ENCODE data around the gene NKAIN2. TPM values are rescaled to one million over a fixed set of nuclear protein-coding genes. Genes with fewer than 3 reads are reported as not detected.

NKAIN2 gene
- total RNA-seq, 2 donors from 2014 or later, result 0.29 TPM; not detected in 1

GRCh38 chr6:124389127-124389526 lies 585.5 kb downstream of the NKAIN2 start:
- H3K27me3 Mint-ChIP-seq (ENCODE audit: insufficient read depth), result no peaks in the 10 kb centered on the region
- no peaks in the 10 kb centered on the region for H3K27me3 ChIP-seq (ENCODE audit: control insufficient read depth, insufficient read depth, low read length, poor library complexity, severe bottlenecking)
- H3K36me3 Mint-ChIP-seq (ENCODE audit: low read depth), result no peaks in the 10 kb centered on the region
- H3K4me3 Mint-ChIP-seq, result no peak overlapping the region
- H3K27ac Mint-ChIP-seq, result no peak overlapping the region
- no peak for DNase-seq
- no peaks in the 10 kb centered on the region for H3K4me1 ChIP-seq (ENCODE audit: control insufficient read depth, insufficient read depth, low read length)
- no peaks in the 10 kb centered on the region for H3K9me3 ChIP-seq (ENCODE audit: control insufficient read depth, low read length)
- H3K9me3 Mint-ChIP-seq, result no peaks in the 10 kb centered on the region
- no peaks in the 10 kb centered on the region for H3K36me3 ChIP-seq (ENCODE audit: control insufficient read depth, insufficient read depth, low read length)
- H3K9ac ChIP-seq (ENCODE audit: extremely low read depth, low read length, poor library complexity, severe bottlenecking), result no peak overlapping the region
- no peak overlapping the region for H3K4me3 ChIP-seq (ENCODE audit: low read length)
- TF ChIP-seq CTCF (conservative IDR thresholded peaks at IDR 0.05), result peak; percentile 44
- H3K27ac ChIP-seq (ENCODE audit: low read depth, low read length), result no peak overlapping the region
- no peaks in the 10 kb centered on the region for H3K4me1 Mint-ChIP-seq

DNA sequence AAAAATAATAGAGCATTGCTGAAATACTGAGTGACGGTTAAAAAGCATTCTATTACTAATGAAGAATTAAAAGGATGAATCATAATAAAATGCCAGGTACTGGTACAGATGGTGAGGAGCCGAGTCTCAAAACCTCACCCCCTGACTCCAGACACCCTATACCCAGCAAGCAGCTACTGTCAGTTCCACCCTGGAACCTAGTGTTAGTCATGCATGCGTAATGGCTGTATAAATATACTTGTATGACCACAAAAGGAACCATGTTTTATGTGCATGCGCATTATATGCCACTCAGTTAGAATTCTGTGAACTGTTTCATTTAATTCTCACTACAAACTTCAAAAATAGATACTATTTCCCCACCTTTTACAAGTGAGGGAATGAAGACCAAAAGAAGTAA lies 589.9 kb downstream of the NKAIN2 start:
- 97% methylated on average over 4 of the region's 4 CpGs; no CpG with 5 or more reads in 1 of the 2 experiments for WGBS, 2 experiments (ENCODE audit: insufficient coverage in 1 of 2, insufficient read length in 1 of 2)
- no peak overlapping the region for H3K27ac Mint-ChIP-seq

GRCh38 chr6:124396361-124396760 lies 592.7 kb downstream of the NKAIN2 start:
- Mint-ChIP-seq H3K27me3 (ENCODE audit: insufficient read depth) (no peaks in the 10 kb centered on the region), H3K4me1 (no peaks in the 10 kb centered on the region), H3K9me3 (no peaks in the 10 kb centered on the region), H3K27ac (no peak overlapping the region), H3K36me3 (ENCODE audit: low read depth) (no peaks in the 10 kb centered on the region), H3K4me3 (no peak overlapping the region)
- no peak for DNase-seq
- no peaks in the 10 kb centered on the region for H3K4me1 ChIP-seq (ENCODE audit: control insufficient read depth, insufficient read depth, low read length)
- no peaks in the 10 kb centered on the region for H3K27me3 ChIP-seq (ENCODE audit: control insufficient read depth, insufficient read depth, low read length, poor library complexity, severe bottlenecking)
- H3K36me3 ChIP-seq (ENCODE audit: control insufficient read depth, insufficient read depth, low read length), result no peaks in the 10 kb centered on the region
- TF ChIP-seq CTCF (conservative IDR thresholded peaks at IDR 0.05), result no peak
- H3K9ac ChIP-seq (ENCODE audit: extremely low read depth, low read length, poor library complexity, severe bottlenecking), result no peak overlapping the region
- H3K9me3 ChIP-seq (ENCODE audit: control insufficient read depth, low read length), result no peaks in the 10 kb centered on the region
- H3K27ac ChIP-seq (ENCODE audit: low read depth, low read length), result no peak overlapping the region
- H3K4me3 ChIP-seq (ENCODE audit: low read length), result no peak overlapping the region
- 78 to 85% methylated on average over 2 of the region's 2 CpGs for WGBS, 2 experiments (ENCODE audit: insufficient coverage in 1 of 2, insufficient read length in 1 of 2)

More for the DNA sequence above, 589.9 kb downstream of the NKAIN2 start:
- Histone ChIP-seq H3K9me3 (ENCODE audit: control insufficient read depth, low read length) (no peaks in the 10 kb centered on the region), H3K9ac (ENCODE audit: extremely low read depth, low read length, poor library complexity, severe bottlenecking) (no peak overlapping the region), H3K27ac (ENCODE audit: low read depth, low read length) (no peak overlapping the region), H3K4me3 (ENCODE audit: low read length) (no peak overlapping the region), H3K4me1 (ENCODE audit: control insufficient read depth, insufficient read depth, low read length) (no peaks in the 10 kb centered on the region), H3K36me3 (ENCODE audit: control insufficient read depth, insufficient read depth, low read length) (no peaks in the 10 kb centered on the region), H3K27me3 (ENCODE audit: control insufficient read depth, insufficient read depth, low read length, poor library complexity, severe bottlenecking) (no peaks in the 10 kb centered on the region)
- Mint-ChIP-seq H3K9me3 (no peaks in the 10 kb centered on the region), H3K36me3 (ENCODE audit: low read depth) (no peaks in the 10 kb centered on the region), H3K4me3 (no peak overlapping the region), H3K4me1 (no peaks in the 10 kb centered on the region), H3K27me3 (ENCODE audit: insufficient read depth) (no peaks in the 10 kb centered on the region)
- no peak for DNase-seq
- TF ChIP-seq CTCF (conservative IDR thresholded peaks at IDR 0.05), result no peak
